T-helper 1 cell (primary cell): ENCODE measurements around the gene EBF3.

Source experiments
- DNase-seq, 5 donors: peaks; one replicate each; pipeline ENCODE4 v3.0.0-alpha.2; 2012 to 2020

The EBF3 gene

DNA sequence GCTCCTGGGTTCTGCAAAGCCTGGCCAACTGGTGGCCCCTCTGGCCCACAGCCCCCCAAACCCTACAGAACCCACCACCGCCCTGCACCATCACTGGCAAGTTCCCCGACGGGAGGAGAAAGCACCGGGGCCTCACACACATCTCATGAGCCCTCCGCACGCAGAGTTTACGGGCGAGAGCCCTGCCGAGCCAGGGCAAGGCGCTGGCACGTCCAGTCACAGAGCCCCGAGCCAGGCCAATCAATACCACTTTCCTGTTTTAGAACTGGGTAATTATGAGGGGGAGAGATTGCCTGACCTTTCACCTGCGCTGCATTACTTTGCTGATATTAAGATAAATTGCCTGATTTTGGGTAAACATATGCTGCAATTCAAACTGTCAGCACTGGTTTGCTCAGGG lies 113.3 kb downstream of the EBF3 start:
- DNase-seq: no peak

DNA sequence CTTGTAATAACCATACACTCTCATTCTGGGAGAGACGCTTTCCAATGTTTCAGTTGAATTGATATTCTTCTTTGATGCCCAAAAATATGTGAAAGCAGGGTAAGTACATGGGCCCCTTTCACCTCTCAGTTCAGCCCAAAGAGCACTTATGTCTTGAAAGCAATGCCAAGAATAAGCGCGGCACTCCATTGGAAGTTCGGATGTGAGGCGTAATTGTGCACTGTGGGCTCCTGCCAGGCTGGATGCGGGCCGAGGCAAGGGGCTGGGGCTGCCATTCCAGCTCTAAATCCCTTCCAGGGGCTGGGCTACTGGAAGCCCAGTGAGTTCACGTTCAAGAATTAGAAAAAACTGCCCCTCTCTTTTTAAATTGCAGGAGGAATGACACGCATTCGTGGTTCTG lies 113.8 kb downstream of the EBF3 start:
- no peak for DNase-seq

DNA sequence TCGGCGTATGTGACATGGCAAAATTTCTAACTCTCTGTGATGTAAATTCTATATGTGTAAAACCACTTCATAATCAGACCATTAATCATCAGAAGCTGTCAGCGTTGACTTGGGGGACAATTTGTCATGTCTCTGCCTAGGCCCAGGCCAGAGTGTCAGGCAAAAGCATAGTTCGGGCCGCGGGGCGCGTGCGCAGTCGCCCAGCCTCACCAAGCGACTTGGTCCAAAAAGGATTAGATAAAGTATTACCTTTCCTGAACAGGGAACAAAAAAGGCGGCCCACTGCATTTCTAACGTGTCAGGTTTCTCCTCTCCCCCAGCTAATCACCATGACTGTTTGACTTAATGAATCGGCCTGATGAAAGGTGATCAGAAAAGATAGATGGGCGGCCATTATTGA lies 114.2 kb downstream of the EBF3 start:
- DNase-seq: no peak

DNA sequence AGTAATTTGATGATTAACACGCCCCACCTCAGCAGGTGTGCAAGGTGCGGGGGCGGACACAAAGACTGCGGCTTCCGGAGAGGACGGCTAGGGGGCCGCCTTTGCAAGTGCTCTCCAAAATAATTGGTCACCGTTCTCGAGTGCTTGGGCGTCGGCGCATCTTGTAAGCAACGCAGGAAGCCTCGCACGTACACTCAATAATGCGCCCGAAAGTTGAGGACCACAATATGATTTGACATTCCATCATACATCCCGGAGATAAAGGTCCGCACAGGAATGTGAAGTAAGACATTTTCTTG lies 114.7 kb downstream of the EBF3 start:
- DNase-seq: no peak

DNA sequence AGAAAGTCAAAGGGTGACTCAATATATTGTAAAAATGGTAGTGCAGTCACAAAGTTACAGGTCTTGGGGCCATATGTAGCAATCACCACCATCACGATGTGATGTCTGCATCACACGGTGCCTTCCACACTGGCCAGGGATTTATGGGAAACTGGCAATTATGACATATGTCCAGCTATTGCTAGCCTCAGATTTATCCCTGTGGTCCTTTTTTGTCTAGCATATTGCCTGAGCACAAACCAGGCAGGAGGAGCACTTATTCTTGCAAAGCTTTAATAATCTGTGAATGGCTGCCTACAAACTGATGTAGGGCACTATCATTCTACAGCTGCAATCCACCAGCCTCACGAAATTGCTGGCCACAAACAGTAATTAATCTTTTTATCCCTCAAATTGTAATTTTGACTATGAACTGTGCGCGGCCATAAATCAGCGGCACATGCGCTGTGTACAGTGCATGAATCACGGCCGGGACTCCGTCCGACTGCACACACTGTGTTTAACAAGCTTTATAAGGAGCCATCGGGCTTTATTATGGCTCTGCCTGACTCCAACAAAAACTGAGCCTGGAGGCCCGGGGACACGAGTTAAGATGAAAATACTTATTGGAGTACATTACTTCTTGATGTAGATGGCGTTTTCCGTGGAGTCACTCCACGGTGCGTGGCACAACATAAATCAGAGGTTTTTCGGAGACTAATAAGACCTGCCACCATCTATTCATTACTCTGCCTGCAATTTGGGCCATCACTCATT lies 115.2 kb downstream of the EBF3 start:
- no peak for DNase-seq

DNA sequence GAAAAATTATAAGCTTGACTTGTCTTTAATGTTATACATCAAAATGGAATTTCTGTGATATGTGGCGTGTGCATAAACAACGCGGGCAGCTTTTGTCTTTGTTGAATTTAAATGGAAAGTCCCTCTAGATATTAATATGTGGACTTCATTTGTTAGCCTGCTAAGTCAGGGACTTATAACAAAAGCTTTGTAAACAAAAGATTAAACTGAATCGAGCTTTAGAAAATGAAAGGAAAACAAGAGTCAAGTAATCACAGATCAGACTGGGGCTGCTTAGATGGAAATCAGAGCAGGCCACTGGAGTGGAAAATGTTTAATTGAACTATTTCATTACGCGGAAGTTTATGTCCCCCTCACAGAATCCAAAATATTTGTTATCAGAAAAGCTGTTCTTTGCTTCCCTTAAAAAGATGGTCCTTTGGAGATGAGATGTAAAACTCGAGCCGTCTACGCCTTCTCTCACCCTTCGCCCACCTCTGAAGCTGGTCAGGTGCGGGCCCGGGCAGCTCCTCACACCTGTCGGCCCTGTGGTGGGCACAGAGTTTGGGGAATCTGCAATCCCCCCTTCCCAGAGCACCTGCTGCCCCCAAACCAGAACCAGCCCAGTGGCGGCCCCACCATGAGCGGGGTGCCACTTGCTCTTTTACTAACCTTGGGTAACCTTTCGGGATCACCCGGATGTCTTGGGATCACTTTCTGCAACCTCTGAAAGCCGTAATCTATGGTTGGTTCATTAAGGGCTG lies 116.2 kb downstream of the EBF3 start:
- no peak for DNase-seq

DNA sequence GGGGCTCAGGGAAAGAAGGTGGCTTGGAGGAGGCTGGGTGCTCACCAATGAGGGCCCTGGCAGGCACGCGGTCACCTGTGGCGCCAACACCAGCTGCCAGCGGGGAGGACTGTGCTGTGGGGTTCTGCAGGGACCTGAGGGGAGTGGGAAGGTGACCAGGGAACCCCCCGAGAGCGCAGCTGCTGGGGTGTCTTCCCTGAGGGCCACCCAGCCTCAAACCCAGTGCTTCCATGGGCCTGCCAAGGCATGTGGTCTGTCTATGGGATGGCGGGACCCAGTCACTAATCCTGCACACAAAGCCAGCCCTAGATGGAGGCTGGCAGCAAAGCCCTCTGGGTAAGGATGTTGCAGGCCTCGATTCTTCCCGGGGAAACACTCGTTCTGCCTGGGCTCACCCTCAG lies 117.1 kb downstream of the EBF3 start:
- DNase-seq: no peak

DNA sequence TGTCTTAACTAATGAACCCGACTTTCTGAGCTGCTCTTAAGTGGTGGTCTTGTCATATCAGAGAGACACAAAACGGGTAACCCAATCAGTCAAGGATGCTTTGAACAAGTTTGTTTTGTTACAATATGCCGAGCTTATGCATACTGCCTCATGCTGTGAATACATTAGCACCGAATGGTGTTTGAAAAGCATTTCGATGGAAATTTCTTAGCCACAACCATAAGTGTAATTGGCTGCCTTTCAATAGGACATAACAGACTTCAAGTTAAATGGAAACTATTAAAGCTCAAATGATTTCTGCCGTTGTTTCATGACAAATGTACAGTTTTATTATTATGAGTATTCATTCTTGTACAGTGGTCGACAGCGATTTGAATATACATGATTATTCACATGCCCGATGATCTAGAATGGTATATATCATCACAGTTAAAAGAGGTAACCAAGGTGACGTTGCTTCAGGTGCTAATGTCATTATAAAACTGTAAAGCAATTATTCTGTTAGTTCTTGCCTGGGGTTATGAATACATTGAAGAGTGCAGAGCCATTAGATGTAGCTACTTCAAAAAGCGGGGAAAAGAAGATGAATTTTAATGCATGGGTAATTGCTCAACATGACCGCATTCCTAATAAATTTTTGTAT lies 118.8 kb downstream of the EBF3 start:
- no peak for DNase-seq

DNA sequence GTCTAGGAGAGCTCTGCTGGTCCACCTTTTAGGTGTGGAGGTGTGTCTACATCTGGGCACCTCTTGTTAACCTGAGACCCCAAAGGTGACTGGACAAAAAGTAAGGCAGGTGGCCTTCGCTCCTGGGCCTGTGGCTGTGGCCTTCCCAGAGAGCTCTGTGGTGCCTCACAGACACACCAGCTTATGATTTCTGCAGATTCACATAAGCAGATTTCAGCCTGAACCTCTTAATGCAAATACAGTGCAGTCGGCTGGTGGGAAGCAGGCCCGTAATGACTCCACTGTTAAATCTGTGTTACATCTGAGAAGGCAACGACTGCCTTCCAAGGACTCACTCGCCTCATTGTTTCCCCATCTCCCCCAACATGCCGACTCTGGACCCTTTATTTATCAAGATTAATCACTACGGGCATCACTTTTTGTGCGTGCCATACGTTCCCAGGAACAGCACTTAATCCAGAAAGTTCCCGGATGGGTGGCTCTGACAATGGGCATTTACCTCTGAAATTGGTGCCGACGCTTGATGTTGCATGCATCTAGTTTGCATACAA lies 119.8 kb downstream of the EBF3 start:
- DNase-seq: no peak

DNA sequence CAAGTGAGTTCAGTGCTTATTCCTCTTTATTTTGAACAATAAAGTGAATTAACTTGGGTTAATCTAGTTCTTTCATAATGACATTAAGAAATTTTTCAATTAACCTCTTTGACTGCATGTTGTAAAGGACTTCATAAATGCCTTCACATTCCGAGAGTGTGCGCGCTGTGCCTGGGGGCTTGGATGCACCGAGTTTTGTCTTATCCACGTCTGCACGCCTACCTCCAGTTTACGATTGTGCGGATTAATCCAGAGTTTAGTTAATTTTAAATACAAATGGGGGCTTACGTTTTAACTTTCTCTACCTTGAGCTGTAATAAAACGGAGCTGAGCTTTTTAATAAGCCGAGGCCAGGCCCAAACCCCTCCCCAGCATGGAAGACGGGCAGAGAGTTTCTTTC lies 120.4 kb downstream of the EBF3 start:
- no peak for DNase-seq

DNA sequence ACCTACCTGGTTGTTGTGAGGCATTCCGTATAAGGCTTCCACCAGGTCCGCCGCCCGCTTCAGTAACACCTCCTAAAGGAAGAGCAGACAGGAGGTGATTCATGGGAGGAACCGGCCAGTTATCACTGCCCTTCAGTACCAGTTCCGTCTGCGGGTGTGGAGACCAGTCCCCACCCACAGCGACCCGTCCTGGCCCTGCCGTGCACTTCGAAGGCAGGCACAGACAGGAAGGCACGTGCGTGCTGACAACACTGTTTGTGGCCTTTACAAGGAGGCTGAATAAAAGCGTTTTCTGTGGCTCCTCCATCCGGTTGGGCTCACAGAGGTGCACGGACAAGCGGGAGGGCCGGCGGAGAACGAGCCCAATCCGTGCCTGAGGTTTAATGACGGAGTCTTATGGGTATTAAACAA lies 120.9 kb downstream of the EBF3 start:
- no peak for DNase-seq

DNA sequence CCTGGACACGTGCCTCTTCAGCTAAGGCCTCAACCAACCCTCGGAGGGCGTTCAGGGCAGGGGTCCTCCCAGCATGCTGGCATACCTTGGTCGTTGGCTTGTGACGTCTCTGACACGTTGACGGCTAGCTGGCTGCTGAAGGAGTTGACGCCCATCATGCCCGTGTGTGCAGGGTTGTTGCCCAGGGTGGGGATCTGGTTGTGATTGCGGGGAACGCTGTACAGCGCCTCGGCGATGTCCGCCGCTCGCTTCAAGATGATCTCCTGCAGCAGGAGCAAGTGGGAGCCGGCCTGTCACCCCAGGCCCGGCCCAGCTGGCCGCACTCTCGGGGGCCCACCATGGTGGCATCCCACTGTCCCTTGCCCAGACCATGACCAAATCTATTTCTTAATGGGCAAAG lies 122.0 kb downstream of the EBF3 start:
- no peak for DNase-seq

DNA sequence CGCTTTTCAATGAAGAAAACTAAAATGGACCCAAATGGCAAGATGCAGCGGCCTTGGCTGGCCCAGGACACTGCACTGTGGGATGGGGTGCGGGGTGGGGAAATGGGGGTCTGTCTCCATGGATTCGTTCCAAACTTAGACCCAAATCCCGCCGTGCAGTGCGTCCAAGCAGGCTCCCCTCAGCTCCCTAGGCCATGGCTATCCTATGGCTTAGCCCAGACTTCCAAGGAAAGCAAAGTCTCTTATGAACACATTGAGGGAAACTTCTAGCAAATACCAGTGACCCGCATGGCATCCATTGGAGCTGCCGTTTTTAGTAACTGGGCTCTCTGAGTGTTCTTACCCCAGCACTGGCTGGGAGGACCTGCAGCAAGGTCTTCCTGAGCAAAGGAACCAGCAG lies 122.5 kb downstream of the EBF3 start:
- no peak for DNase-seq

DNA sequence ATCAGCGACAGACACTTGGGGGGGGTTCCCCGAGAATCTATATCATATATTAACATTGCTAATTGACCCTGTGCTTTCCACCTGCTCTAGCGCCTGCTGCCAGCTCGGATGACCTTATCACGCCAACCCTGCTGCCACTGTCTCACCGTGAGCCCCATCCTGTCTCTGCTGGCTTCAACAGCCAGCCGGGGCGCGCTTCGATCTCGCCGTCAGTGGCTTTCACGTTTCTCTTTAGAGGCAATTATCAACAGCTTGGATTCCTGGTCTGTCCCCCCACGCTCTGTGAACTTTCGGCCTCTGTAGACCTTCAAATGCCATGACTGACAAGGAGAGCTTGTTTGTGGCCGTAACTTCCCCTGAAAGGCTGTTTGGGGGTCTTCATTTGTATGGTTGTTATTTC lies 123.0 kb downstream of the EBF3 start:
- DNase-seq: no peak

DNA sequence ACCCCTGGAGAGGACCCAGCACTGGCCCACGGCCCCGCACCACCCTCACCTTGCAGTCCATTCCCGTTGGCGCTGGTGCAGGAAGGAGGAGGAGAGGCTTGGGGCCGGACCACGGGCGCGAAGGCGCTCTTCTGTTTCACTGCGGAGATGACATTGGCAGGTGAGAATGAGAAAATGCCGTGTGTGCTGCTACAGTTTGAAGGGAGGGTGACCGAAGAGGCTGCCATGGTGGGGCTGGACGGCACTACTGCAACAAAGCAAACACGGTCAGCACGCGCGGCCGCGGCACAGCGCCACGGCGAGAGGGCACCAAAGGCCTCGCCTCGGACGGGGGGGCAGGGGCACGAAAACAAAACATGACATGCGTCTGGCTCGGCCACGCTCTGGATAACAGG lies 123.9 kb downstream of the EBF3 start:
- no peak for DNase-seq

DNA sequence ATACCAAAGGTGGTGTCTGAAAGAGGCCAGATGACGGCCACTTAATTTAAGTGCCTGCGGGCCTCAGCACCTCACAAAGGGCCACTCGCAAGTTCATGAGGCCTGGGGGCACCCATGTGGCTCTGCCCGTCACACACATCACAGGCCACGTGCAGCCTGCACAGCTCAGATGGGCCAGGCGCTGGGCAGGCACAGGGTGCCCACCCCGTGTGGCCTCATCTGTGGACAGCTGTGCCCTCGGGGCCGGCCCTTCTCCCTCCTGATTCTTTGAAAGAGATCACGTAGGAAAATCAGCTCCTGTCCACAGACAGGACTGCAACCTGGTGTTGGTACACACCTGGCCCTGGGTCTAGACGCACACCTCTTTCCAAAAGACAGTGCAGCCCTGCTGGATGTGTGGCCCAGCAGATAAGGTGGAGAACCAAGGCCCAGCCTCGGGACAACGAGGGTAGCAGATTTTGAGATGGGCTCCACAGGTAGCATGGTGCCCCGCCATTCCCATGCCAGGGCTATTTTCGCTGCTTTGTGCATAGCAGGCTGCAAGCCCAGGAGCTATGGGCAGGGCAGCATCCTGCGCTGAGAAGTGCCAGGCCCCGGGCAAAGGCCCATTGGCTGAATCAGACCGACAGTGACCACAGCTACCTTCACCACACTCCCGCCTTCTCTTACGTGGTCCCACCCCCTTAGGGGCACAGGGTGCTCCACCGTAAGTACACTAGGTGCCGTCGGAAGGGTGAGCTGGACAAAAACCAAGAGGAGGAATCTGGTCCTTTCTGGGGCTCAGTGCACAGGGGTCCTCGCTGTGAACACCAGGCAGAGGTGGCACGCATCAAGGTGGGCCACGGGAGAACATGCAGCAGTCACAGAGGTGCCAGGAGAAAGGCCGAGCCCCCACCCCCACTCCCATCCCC lies 124.5 kb downstream of the EBF3 start:
- DNase-seq: no peak

DNA sequence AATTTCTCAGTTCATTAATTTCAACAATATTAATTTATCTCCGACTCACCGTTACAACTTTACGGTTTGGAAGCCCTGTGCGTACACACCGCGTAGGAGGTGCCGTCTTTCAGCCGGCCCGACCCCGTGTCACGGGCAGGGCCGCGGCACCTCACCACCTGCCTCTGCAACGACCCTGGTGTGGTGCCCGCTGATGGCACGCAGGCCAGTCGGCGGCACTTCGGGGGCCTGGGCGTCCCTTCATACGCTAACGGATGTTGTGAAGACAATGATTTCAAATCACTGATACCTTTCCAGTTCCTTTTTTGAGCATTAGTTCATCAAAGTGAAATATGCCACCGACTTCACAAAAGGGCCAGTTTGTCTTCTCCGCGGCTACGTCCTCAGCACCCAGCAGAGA lies 125.3 kb downstream of the EBF3 start:
- DNase-seq: no peak

DNA sequence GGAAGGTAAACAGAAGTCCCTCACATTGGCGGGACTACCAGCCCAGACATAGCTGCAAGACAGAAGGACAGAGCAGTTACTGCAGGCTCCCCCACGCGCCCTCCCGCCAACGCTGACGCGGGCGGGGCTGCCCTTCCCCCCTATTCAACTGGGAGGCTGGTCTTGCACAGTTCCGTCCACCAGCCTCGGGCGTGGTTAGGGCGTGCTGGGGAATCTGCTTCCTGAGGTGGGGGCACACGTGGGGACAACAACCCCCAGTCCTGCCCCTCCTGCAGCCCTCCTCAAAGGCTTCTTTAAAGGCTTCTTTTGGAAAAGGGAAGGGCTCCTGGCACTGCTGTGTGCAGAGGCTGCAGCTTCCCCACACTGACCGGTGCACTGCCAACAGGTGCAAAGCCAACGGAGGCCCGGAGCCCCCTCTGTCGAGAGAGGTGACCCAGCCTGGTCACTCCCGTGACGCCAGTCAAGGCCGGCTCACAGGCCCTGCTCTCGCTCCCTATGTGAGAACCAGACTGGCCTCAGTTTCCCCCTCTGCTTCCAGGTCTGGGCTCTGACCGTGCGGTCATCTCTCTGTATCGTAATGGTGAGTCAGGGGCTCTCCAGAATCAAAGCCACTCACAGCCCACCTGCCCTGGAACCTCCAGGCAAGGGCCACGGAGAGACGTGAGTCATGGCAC lies 126.0 kb downstream of the EBF3 start:
- DNase-seq: no peak

DNA sequence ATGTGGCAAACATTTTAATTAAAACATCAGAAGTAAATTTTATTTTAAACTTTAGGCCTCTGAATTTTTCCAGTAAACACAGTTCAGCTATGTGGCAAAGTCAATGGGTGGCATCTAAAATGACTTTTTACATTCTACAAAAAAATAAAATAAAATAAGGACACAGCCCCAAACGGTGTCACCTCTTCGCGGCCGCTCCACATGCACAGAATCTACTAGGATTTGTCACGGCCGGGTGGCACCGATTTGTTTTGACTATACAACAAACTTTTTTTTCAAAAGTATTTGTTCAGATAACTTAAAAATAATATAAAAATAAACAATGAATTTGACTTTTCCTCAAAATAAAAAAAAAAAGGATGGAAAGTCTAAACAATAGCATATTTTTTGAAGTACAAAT lies 127.8 kb downstream of the EBF3 start:
- no peak for DNase-seq

DNA sequence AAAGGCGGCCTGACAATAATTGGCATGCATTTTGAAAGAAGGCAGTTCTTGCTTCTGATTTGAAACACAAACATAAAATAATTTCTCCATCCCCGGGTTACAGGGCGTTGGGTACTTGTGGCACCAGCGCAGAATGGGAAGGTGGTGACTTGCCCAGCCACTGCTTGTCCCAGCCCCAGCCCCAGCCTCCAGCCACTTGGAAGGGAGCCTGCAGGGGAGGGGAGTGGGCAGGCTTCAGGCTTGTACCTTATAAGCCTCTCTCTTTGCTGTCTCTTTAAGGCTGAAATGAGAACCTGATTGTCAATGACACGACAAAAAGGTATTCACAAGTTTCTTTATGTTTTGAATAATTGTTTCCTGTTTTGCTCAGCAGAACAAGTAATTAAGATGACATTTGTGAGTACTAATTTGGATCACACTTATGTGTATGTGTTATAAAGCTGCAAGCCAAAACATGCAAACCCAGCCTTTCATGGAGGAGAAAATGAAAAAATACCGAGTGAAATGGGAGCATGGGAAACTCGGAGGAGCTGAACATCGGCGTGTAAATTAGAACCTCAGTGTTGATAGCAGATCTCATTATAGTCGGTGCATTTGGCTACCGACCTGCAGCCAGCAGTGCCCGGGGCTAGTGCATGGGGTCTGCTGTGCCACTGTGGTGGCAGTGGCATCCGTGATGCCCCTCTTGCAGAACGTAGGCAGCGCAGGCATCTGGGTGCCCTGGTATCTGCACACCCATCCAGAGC lies 129.9 kb downstream of the EBF3 start:
- DNase-seq: no peak

DNA sequence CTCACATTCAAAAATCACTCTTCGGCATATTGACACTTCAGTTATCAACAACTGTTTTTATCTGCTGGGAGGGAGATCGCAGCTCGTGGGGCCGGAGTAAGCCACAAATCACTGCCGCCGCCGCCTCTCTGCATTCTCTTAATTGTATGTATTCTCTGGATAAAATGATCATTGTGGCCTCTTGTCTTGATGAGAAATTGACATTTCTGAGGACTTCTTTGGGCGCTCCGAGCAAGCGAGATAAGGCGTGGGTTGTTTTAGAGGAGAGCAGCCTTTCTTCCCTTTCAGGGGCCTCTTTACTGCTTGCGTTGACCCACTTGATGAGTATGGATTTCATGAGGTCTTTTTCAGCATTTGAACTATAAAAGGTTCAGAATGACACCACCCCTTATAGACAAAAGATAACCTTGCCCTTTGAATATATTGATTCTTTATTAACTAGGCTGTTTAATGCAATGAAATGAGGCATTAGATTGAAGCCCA lies 130.6 kb downstream of the EBF3 start:
- no peak for DNase-seq
